IMR-90 (cell line): Measurements from ENCODE around the gene RAB6D.

Source experiments
- CEBPB ChIP-seq: IDR thresholded peaks from 2 replicates; pipeline ENCODE4 v1.6.1; 2012; ENCODE audit warnings: low read depth, low read length, improper control_type of control experiment
- CHD1 ChIP-seq: IDR thresholded peaks from 2 replicates; pipeline ENCODE4 v1.6.1; 2012; ENCODE audit warnings: low read depth, low read length, improper control_type of control experiment
- FOS ChIP-seq: fragments of 150-350 bp; IDR thresholded peaks from 2 replicates; pipeline ENCODE4 v1.6.1; 2016; ENCODE audit warnings: low read depth, low read length
- MAFK ChIP-seq: IDR thresholded peaks from 2 replicates; pipeline ENCODE4 v1.6.1; 2012; ENCODE audit warnings: low read depth, low read length, improper control_type of control experiment
- MXI1 ChIP-seq: IDR thresholded peaks from 2 replicates; pipeline ENCODE4 v1.6.1; 2012; ENCODE audit warnings: low read depth, mild to moderate bottlenecking, low read length, moderate library complexity, borderline replicate concordance
- NFE2L2 ChIP-seq: fragments of 150-350 bp; IDR thresholded peaks from 2 replicates; pipeline ENCODE4 v1.6.1; 2016; ENCODE audit warnings: low read depth, mild to moderate bottlenecking, low read length
- POLR2A ChIP-seq: IDR thresholded peaks from 2 replicates; pipeline ENCODE4 v1.6.1; 2012; ENCODE audit warnings: mild to moderate bottlenecking, low read depth, low read length
- RAD21 ChIP-seq: IDR thresholded peaks from 2 replicates; pipeline ENCODE4 v1.6.1; 2012; ENCODE audit warnings: low read length, improper control_type of control experiment
- RFX5 ChIP-seq: IDR thresholded peaks from 2 replicates; pipeline ENCODE4 v1.8.0; 2012; ENCODE audit warnings: low read depth, mild to moderate bottlenecking, low read length, moderate library complexity
- SMC3 ChIP-seq: fragments of 150-350 bp; IDR thresholded peaks from 2 replicates; pipeline ENCODE4 v1.6.1; 2016; ENCODE audit warnings: low read depth, mild to moderate bottlenecking, antibody characterized with exemption, low read length, moderate library complexity
- USF2 ChIP-seq: fragments of 150-350 bp; IDR thresholded peaks from 2 replicates; pipeline ENCODE4 v1.6.1; 2017; ENCODE audit warnings: mild to moderate bottlenecking, antibody characterized with exemption, low read length, low read depth
- TF ChIP-seq, protein P1 (sequence below): conservative IDR thresholded peaks from 2 replicates; pipeline ENCODE4 v1.5.1; 2012; ENCODE audit warnings: mild to moderate bottlenecking, low read depth, low read length, improper control_type of control experiment

DNA sequence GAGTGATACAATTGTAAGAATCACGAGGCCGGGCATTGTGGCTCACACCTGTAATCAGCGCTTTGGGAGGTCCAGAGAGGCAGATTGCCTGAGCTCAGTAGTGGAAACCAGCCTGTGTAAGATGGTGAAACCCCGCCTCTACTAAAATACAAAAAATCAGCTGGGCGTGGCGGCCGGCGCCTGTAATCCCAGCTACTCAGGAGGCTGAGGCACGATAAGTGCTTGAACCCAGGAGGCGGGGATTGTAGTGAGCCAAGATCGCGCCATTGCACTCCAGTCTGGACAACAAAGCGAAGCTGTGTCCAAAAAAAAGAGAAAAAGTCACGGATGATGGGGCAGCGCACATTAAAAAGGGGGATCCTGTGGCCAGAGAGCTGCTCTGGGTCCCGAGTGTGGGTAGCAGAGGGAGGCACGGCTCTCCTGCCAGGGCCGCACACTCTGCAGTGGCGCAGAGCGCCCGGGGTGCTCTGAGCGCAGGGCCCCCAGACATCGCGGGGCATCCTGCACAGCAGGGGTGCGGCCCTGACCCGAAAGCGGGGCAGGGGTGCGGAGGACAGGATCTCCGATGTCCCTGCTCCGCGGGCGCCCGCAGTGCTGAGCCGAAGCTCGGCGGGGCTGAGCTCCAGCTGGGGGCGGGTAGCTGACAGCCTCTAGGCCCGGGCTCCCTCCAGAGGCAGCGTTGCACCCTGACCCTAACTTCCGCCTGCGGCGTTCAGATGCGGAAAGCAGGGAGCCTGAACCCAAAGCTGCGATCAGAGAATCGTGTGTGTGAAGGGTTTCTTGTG is 30.4 kb upstream of the RAB6D start:
- TF ChIP-seq, protein P1, sequence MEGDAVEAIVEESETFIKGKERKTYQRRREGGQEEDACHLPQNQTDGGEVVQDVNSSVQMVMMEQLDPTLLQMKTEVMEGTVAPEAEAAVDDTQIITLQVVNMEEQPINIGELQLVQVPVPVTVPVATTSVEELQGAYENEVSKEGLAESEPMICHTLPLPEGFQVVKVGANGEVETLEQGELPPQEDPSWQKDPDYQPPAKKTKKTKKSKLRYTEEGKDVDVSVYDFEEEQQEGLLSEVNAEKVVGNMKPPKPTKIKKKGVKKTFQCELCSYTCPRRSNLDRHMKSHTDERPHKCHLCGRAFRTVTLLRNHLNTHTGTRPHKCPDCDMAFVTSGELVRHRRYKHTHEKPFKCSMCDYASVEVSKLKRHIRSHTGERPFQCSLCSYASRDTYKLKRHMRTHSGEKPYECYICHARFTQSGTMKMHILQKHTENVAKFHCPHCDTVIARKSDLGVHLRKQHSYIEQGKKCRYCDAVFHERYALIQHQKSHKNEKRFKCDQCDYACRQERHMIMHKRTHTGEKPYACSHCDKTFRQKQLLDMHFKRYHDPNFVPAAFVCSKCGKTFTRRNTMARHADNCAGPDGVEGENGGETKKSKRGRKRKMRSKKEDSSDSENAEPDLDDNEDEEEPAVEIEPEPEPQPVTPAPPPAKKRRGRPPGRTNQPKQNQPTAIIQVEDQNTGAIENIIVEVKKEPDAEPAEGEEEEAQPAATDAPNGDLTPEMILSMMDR: no peak
- TF ChIP-seq POLR2A (no peak), RAD21 (no peak), RFX5 (no peak), MAFK (no peak), FOS (no peak), CEBPB (no peak), NFE2L2 (no peak), USF2 (no peak), CHD1 (no peak), SMC3 (no peak), MXI1 (no peak)
